IMR-90 (cell line): ENCODE data around the gene C1orf167. TPM values are rescaled to one million over a fixed set of nuclear protein-coding genes. Genes with fewer than 3 reads are reported as not detected.

Experiments
- ATAC-seq: fragments of 200-7000 bp; cut with Tn5 transposase; 2 replicates; pipeline ENCODE4 v1.9.1; 2020; ENCODE audit warnings: low read depth, mild to moderate bottlenecking, moderate library complexity
- BruUV-seq: library from RNA; stranded (reverse); fragments of 400-500 nt; replicated peaks from 2 replicates; lab custom pipeline; 2021; lab: Mats Ljungman, UMichigan
- CTCF ChIA-PET: fragments of 300-600 bp; formaldehyde crosslinking; extraction: SDS; loops from one replicate; lab custom pipeline; 2021; ENCODE audit warnings: antibody characterized with exemption; lab: Yijun Ruan, JAX
- POLR2A ChIA-PET: fragments of 300-600 bp; sonication (Branson Sonifier 250); formaldehyde crosslinking; loops from one replicate; lab custom pipeline; 2022; ENCODE audit warnings: antibody characterized with exemption; ENCODE audit not compliant: unreplicated experiment; lab: Charles Lee
- DNase-seq: peaks from one replicate; pipeline ENCODE4 v3.0.0; 2013
- H2AFZ ChIP-seq: replicated peaks from 2 replicates; pipeline ENCODE3; 2013; ENCODE audit warnings: low read length, mild to moderate bottlenecking; ENCODE audit not compliant: poor library complexity
- H2AK5ac ChIP-seq: 2 replicates; pipeline ENCODE4 v1.6.1; 2013; ENCODE audit warnings: low read depth, low read length, inconsistent platforms
- H2AK9ac ChIP-seq: replicated peaks from 2 replicates; pipeline ENCODE3; 2013; ENCODE audit warnings: mild to moderate bottlenecking, low read depth, low read length, moderate library complexity; ENCODE audit not compliant: poor library complexity
- H2BK120ac ChIP-seq: 2 replicates; pipeline ENCODE4 v1.6.1; 2013; ENCODE audit warnings: low read depth, low read length, inconsistent platforms
- H2BK15ac ChIP-seq: 3 replicates; pipeline ENCODE4 v1.6.1; 2013; ENCODE audit warnings: low read depth, low read length, inconsistent platforms
- H2BK20ac ChIP-seq: 2 replicates; pipeline ENCODE4 v1.6.1; 2013; ENCODE audit warnings: low read depth, mild to moderate bottlenecking, inconsistent platforms, low read length, moderate library complexity
- H2BK5ac ChIP-seq: 2 replicates; pipeline ENCODE4 v1.6.1; 2013; ENCODE audit warnings: mild to moderate bottlenecking, low read depth, low read length, inconsistent platforms; ENCODE audit not compliant: poor library complexity, severe bottlenecking
- H3K14ac ChIP-seq: replicated peaks from 2 replicates; pipeline ENCODE4 v1.6.1; 2013; ENCODE audit warnings: low read depth, low read length, inconsistent platforms
- H3K18ac ChIP-seq: 2 replicates; pipeline ENCODE4 v1.6.1; 2013; ENCODE audit warnings: low read depth, low read length, control low read depth
- H3K23ac ChIP-seq: 2 replicates; pipeline ENCODE4 v1.6.1; 2013; ENCODE audit warnings: low read depth, low read length, inconsistent platforms
- H3K27ac ChIP-seq: 2 replicates; pipeline ENCODE4 v1.5.1; 2013; ENCODE audit warnings: mild to moderate bottlenecking, control low read depth, low read length; ENCODE audit not compliant: insufficient read depth
- H3K27me3 ChIP-seq: 2 replicates; pipeline ENCODE4 v1.6.1; 2013; ENCODE audit warnings: low read length; ENCODE audit not compliant: control insufficient read depth, insufficient read depth
- H3K36me3 ChIP-seq: 2 replicates; pipeline ENCODE4 v1.6.1; 2013; ENCODE audit warnings: low read length, mixed read lengths; ENCODE audit not compliant: control insufficient read depth, insufficient read depth
- H3K4ac ChIP-seq: 2 replicates; pipeline ENCODE4 v1.6.1; 2013; ENCODE audit warnings: low read depth, low read length, inconsistent platforms
- H3K4me1 ChIP-seq: 2 replicates; pipeline ENCODE4 v1.6.1; 2013; ENCODE audit warnings: low read length, mixed read lengths; ENCODE audit not compliant: control insufficient read depth, insufficient read depth
- H3K4me2 ChIP-seq: 2 replicates; pipeline ENCODE4 v1.6.1; 2013; ENCODE audit warnings: low read depth, mild to moderate bottlenecking, control low read depth, low read length, moderate library complexity
- H3K4me3 ChIP-seq: 2 replicates; pipeline ENCODE4 v1.5.1; 2013; ENCODE audit warnings: low read depth, mild to moderate bottlenecking, control low read depth, low read length, moderate library complexity; ENCODE audit not compliant: insufficient read depth
- H3K56ac ChIP-seq: 2 replicates; pipeline ENCODE4 v1.6.1; 2013; ENCODE audit warnings: low read length, inconsistent platforms; ENCODE audit not compliant: insufficient read depth; ENCODE audit errors: extremely low read depth
- H3K79me1 ChIP-seq, 2 experiments: 2 replicates each; pipeline ENCODE4 v1.6.1; 2013; ENCODE audit warnings: low read length in 2 of 2, inconsistent platforms in 1 of 2, low read depth in 1 of 2
- H3K9ac ChIP-seq: 2 replicates; pipeline ENCODE4 v1.6.1; 2013; ENCODE audit warnings: low read depth, low read length, control low read depth
- H3K9me1 ChIP-seq: 2 replicates; pipeline ENCODE4 v1.6.1; 2013; ENCODE audit warnings: low read length, inconsistent platforms; ENCODE audit not compliant: insufficient read depth
- H3K9me3 ChIP-seq: 2 replicates; pipeline ENCODE4 v1.6.1; 2013; ENCODE audit warnings: low read length; ENCODE audit not compliant: control insufficient read depth, insufficient read depth
- H4K20me1 ChIP-seq: 2 replicates; pipeline ENCODE4 v1.6.1; 2013; ENCODE audit warnings: low read length, inconsistent platforms; ENCODE audit not compliant: insufficient read depth
- H4K5ac ChIP-seq: 2 replicates; pipeline ENCODE4 v1.6.1; 2013; ENCODE audit warnings: mild to moderate bottlenecking, low read depth, low read length, control low read depth
- H4K8ac ChIP-seq, 2 experiments: 2 replicates each; pipeline ENCODE4 v1.6.1; 2013; ENCODE audit warnings: low read depth in 2 of 2, low read length in 2 of 2, control low read depth in 1 of 2, inconsistent platforms in 1 of 2
- H4K91ac ChIP-seq: 2 replicates; pipeline ENCODE4 v1.6.1; 2013; ENCODE audit warnings: low read depth, low read length, inconsistent platforms; ENCODE audit not compliant: insufficient read depth
- CEBPB ChIP-seq: IDR thresholded peaks from 2 replicates; pipeline ENCODE4 v1.6.1; 2012; ENCODE audit warnings: low read depth, low read length, improper control_type of control experiment
- RFX5 ChIP-seq: IDR thresholded peaks from 2 replicates; pipeline ENCODE4 v1.8.0; 2012; ENCODE audit warnings: low read depth, mild to moderate bottlenecking, low read length, moderate library complexity
- WGBS, 2 experiments: methylation state at CpG; one replicate each; pipeline versions ENCODE4 v1.1.5 to v1.1.7; 2013; ENCODE audit warnings: missing lambda C conversion rate in 2 of 2; ENCODE audit not compliant: insufficient read length in 1 of 2; ENCODE audit errors: extremely low coverage in 2 of 2; 5-methylcytosine and 5-hydroxymethylcytosine counted together
- dilution Hi-C: fragments of 300-500 bp; cut with HindIII; formaldehyde crosslinking; loops from one replicate; pipeline ENCODE4 v1.14.3; 2018; ENCODE audit warnings: low sequenced_read_pairs; ENCODE audit not compliant: unreplicated experiment
- in situ Hi-C: fragments of 300-500 bp; cut with MboI; formaldehyde crosslinking; loops from 3 replicates; pipeline ENCODE4 v1.14.3; 2019; ENCODE audit warnings: low sequenced_read_pairs, inconsistent platforms, mixed read lengths
- intact Hi-C: fragments of 100-400 bp; cut with micrococcal nuclease; formaldehyde crosslinking; loops from 2 replicates; pipeline ENCODE4 v1.10.0; 2022
- polyA plus RNA-seq, 3 experiments: library from polyadenylated mRNA; depleted of rRNA; stranded (reverse); fragments of >200 nt; gene quantifications; 2 replicates each; pipeline ENCODE4 v1.2.3, GENCODE V29; 2012; ENCODE audit warnings: low replicate concordance in 1 of 3
- total RNA-seq: library from RNA; depleted of rRNA; stranded (reverse); fragments of >200 nt; gene quantifications from 2 replicates; pipeline ENCODE4 v1.2.3, GENCODE V29; 2012
- TF ChIP-seq, protein P1 (sequence below): fragments of 150-350 bp; IDR thresholded peaks from 2 replicates; pipeline ENCODE4 v1.6.1; 2016; ENCODE audit warnings: low read depth, mild to moderate bottlenecking, low read length, moderate library complexity, borderline replicate concordance

The C1orf167 gene
- total and polyA plus RNA-seq, 2 of the 4 experiments (the other 2 are of a cell fraction), result under 0.01 to 0.15 TPM

DNA sequence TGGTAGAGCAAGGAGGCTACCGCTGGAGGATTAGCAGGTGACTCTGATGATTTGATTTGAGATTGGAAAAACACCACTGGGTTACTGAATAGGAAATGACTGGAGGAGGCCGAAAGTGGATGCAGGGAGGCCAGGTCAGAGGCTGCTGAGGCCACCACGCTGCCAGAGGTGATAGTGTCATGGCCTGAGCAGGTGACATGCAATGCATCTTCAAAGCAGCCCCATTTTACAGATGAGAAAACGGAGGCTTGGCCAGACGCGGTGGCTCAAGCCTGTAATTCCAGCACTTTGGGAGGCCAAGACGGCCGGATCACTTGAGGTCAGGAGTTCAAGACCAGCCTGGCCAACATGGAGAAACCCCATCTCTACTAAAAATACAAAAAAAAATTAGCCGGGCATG lies 12.8 kb downstream of the C1orf167 start:
- H2AK9ac ChIP-seq, result no peak overlapping the region
- H2BK20ac ChIP-seq, result no peak overlapping the region
- H3K79me1 ChIP-seq, result no peaks in the 10 kb centered on the region
- ChIA-PET POLR2A (no interaction called here), CTCF (no interaction called here)
- H3K4me3 ChIP-seq, result no peak overlapping the region
- H3K4ac ChIP-seq, result no peak overlapping the region
- H2AK5ac ChIP-seq, result no peak overlapping the region
- no peak overlapping the region for H4K8ac ChIP-seq
- H4K91ac ChIP-seq, result no peak overlapping the region
- H2BK15ac ChIP-seq, result no peak overlapping the region
- no peak for ATAC-seq
- WGBS, 2 experiments, result 80% methylated on average over 5 of the region's 9 CpGs; no CpG with 5 or more reads in 1 of the 2 experiments
- H3K56ac ChIP-seq, result no peak overlapping the region
- no peaks in the 10 kb centered on the region for H3K9me3 ChIP-seq
- H3K18ac ChIP-seq, result no peak overlapping the region
- in situ Hi-C loops (no loop called here), dilution Hi-C loops (no loop called here), intact Hi-C loops (no loop called here)
- no peak overlapping the region for H4K5ac ChIP-seq
- H3K14ac ChIP-seq, result no peak overlapping the region
- H3K27me3 ChIP-seq, result peaks cover 2% of the 10 kb centered on the region
- no peak overlapping the region for H2AFZ ChIP-seq
- no peak for DNase-seq
- no peak overlapping the region for H3K27ac ChIP-seq
- H3K4me2 ChIP-seq, result no peak overlapping the region
- H4K20me1 ChIP-seq, result no peaks in the 10 kb centered on the region
- H3K36me3 ChIP-seq, result no peaks in the 10 kb centered on the region
- no peak for TF ChIP-seq CEBPB
- TF ChIP-seq, protein P1, sequence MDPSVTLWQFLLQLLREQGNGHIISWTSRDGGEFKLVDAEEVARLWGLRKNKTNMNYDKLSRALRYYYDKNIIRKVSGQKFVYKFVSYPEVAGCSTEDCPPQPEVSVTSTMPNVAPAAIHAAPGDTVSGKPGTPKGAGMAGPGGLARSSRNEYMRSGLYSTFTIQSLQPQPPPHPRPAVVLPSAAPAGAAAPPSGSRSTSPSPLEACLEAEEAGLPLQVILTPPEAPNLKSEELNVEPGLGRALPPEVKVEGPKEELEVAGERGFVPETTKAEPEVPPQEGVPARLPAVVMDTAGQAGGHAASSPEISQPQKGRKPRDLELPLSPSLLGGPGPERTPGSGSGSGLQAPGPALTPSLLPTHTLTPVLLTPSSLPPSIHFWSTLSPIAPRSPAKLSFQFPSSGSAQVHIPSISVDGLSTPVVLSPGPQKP, result no peak
- no peak for TF ChIP-seq RFX5
- no peak overlapping the region for H2BK5ac ChIP-seq
- no peak overlapping the region for H2BK120ac ChIP-seq
- no peak overlapping the region for H3K23ac ChIP-seq
- no peaks in the 10 kb centered on the region for H3K9me1 ChIP-seq
- no peaks in the 10 kb centered on the region for H3K4me1 ChIP-seq
- H3K9ac ChIP-seq, result no peak overlapping the region
- BruUV-seq, result no TSS peak
